ENCODE data around the gene KAT8. TPM values are rescaled to one million over a fixed set of nuclear protein-coding genes. Genes with fewer than 3 reads are reported as not detected.
"Not testable (repeated sequence)": the region's sequence is repeated elsewhere in the genome, so short reads cannot be mapped to it uniquely, and the experiment has no call there.

The KAT8 gene
- total RNA-seq, 2 experiments from 2014 or later, result 114 to 124 TPM

GRCh38 chr16:31134625-31135534, 17.4 kb downstream of the KAT8 start:
- Histone ChIP-seq H3K4me3 (ENCODE audit: low read length) (no peak overlapping the region), H3K9me3 (ENCODE audit: control insufficient read depth in 1 of 2, insufficient read depth in 1 of 2, low read length in 2 of 2) (no peaks in the 10 kb centered on the region), H3K4me1 (ENCODE audit: insufficient read depth, low read length) (no peaks in the 10 kb centered on the region), H3K27me3 (ENCODE audit: control insufficient read depth in 1 of 2, insufficient read depth in 2 of 2, low read length in 2 of 2) (no peaks in the 10 kb centered on the region), H3K27ac (ENCODE audit: low read depth in 1 of 2, low read length in 2 of 2) (no peak overlapping the region), H3K36me3 (ENCODE audit: insufficient read depth, low read length) (peaks cover 23% of the 10 kb centered on the region)
- ChIA-PET POLR2A (interaction anchor here (0.6 to 3.0 kb wide), 4 partner anchors 17 to 578 kb away, joined by 3 to 11 read pairs (median 6); partner anchors contain the start of genes FUS, KAT8, ZNF646 and ZNF668), CTCF (no interaction called here)
- intact Hi-C loops (cut with DNase I, micrococcal nuclease), result no loop called here
- no peaks in the 10 kb centered on the region for H3K9me3 Mint-ChIP-seq
- TF ChIP-seq CTCF (IDR thresholded peaks at IDR 0.05), result no peak
- H3K27me3 Mint-ChIP-seq, result no peaks in the 10 kb centered on the region
- no peaks in the 10 kb centered on the region for H3K4me1 Mint-ChIP-seq (ENCODE audit: low read depth)
- DNase-seq, result no peak
- peaks cover 34% of the 10 kb centered on the region for H3K36me3 Mint-ChIP-seq (ENCODE audit: low read depth)
- no peak overlapping the region for H3K4me3 Mint-ChIP-seq
- no peak for ATAC-seq (ENCODE audit: poor library complexity)
- no peak overlapping the region for H3K27ac Mint-ChIP-seq

DNA sequence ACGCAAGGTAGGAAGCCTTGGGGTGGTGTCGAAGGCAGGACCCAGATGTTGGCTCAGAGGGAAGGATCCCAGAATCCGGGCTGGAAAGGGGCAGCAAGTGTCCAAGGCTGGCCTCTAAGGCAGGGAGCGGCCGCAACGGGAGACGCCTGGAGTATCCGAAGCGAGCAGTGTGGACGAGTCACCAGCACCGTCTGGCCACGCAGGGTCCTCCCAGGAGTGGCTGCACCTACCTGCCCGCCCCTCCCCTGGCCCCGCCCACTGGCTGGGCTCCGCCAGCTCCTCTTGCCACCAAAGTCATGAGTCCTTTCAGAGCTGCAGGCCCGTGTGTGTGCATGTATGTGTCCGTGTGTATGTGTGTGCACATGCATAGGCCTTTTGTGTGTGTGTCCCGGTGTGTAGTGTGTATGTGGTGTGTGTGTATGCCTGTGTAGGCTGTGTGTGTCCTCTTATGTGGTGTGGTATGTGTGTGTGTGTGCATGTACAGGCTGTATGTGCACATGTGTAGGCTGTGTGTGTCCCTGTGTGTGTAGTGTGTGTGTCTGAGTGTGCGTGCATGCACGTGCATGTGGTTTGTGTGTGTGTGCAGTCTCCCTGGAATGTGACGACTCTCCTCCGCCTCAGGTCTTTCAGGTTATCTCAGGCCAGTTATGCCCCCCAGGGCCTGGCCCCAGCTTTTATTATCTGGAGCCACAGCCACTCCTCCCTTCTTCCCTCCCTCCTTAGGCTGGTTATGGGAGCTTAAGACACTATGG, 18.2 kb downstream of the KAT8 start, which contains the start of gene PRSS8:
Gene PRSS8 (minus strand): TSS at position 193 of the 752 bp plus-strand sequence. CDS start 229 bp downstream, outside the sequence.
- ChIA-PET POLR2A (interaction anchor here (0.6 to 3.0 kb wide), 4 partner anchors 18 to 577 kb away, joined by 3 to 11 read pairs (median 6); partner anchors contain the start of genes FUS, KAT8, ZNF646 and ZNF668), CTCF (no interaction called here)
- Mint-ChIP-seq H3K27me3 (no peaks in the 10 kb centered on the region), H3K4me1 (ENCODE audit: low read depth) (no peaks in the 10 kb centered on the region), H3K4me3 (no peak within 1 kb of the TSS), H3K36me3 (ENCODE audit: low read depth) (peaks cover 28% of the 10 kb centered on the region), H3K9me3 (no peaks in the 10 kb centered on the region), H3K27ac (no peak within 1 kb of the TSS)
- DNase-seq, result no peak
- H3K27ac ChIP-seq (ENCODE audit: low read depth in 1 of 2, low read length in 2 of 2), result no peak within 1 kb of the TSS
- no peaks in the 10 kb centered on the region for H3K27me3 ChIP-seq (ENCODE audit: control insufficient read depth in 1 of 2, insufficient read depth in 2 of 2, low read length in 2 of 2)
- intact Hi-C loops (cut with DNase I, micrococcal nuclease), result no loop called here
- no peak within 1 kb of the TSS for H3K4me3 ChIP-seq (ENCODE audit: low read length)
- TF ChIP-seq CTCF (IDR thresholded peaks at IDR 0.05), result no peak
- H3K4me1 ChIP-seq (ENCODE audit: insufficient read depth, low read length), result no peaks in the 10 kb centered on the region
- H3K36me3 ChIP-seq (ENCODE audit: insufficient read depth, low read length), result peaks cover 16% of the 10 kb centered on the region
- H3K9me3 ChIP-seq (ENCODE audit: control insufficient read depth in 1 of 2, insufficient read depth in 1 of 2, low read length in 2 of 2), result no peaks in the 10 kb centered on the region
- no peak for ATAC-seq (ENCODE audit: poor library complexity)

DNA sequence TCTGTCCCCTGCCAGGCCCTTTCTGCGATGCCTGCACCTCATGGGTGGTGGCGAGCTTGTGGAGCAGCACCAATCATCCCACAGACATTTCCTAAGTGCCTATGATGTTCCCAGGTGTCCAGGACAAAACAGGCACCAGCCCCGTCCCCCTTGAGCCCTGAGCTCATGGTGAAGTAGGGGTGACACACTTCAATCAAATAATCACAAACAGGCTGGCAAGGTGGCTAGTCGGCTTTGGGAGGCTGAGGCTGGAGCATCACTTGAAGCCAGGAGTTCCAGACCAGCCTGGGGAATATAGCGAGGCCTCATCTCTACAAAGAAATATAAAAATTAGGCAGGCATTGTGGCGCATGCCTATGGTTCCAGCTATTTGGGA, 18.8 kb downstream of the KAT8 start:
- H3K27ac Mint-ChIP-seq, result no peak overlapping the region
- Histone ChIP-seq H3K4me1 (ENCODE audit: insufficient read depth, low read length) (peaks cover under 1% of the 10 kb centered on the region), H3K4me3 (ENCODE audit: low read length) (no peak overlapping the region), H3K9me3 (ENCODE audit: control insufficient read depth in 1 of 2, insufficient read depth in 1 of 2, low read length in 2 of 2) (no peaks in the 10 kb centered on the region), H3K27ac (ENCODE audit: low read depth in 1 of 2, low read length in 2 of 2) (no peak overlapping the region), H3K27me3 (ENCODE audit: control insufficient read depth in 1 of 2, insufficient read depth in 2 of 2, low read length in 2 of 2) (no peaks in the 10 kb centered on the region), H3K36me3 (ENCODE audit: insufficient read depth, low read length) (peaks cover 10% of the 10 kb centered on the region)
- no peaks in the 10 kb centered on the region for H3K9me3 Mint-ChIP-seq
- TF ChIP-seq CTCF (IDR thresholded peaks at IDR 0.05), result no peak
- DNase-seq (no peak), ATAC-seq (ENCODE audit: poor library complexity) (no peak)
- H3K4me1 Mint-ChIP-seq (ENCODE audit: low read depth), result no peaks in the 10 kb centered on the region
- H3K36me3 Mint-ChIP-seq (ENCODE audit: low read depth), result peaks cover 22% of the 10 kb centered on the region
- no peak overlapping the region for H3K4me3 Mint-ChIP-seq
- intact Hi-C loops (cut with DNase I, micrococcal nuclease), result no loop called here
- ChIA-PET POLR2A (interaction anchor here (1.6 to 3.0 kb wide), 3 partner anchors 19 to 62 kb away, joined by 4 to 11 read pairs (median 8); partner anchors contain the start of genes FUS, KAT8, ZNF646 and ZNF668), CTCF (no interaction called here)
- no peaks in the 10 kb centered on the region for H3K27me3 Mint-ChIP-seq

- peaks cover 19% of the 10 kb centered on the region for H3K36me3 Mint-ChIP-seq (ENCODE audit: low read depth)
- intact Hi-C loops (cut with DNase I, micrococcal nuclease); H3K9me3 ChIP-seq (ENCODE audit: control insufficient read depth in 1 of 2, insufficient read depth in 1 of 2, low read length in 2 of 2); H3K27ac ChIP-seq (ENCODE audit: low read depth in 1 of 2, low read length in 2 of 2); H3K27me3 ChIP-seq (ENCODE audit: control insufficient read depth in 1 of 2, insufficient read depth in 2 of 2, low read length in 2 of 2); H3K4me3 ChIP-seq (ENCODE audit: low read length); H3K27me3 Mint-ChIP-seq; H3K36me3 ChIP-seq (ENCODE audit: insufficient read depth, low read length); H3K4me1 ChIP-seq (ENCODE audit: insufficient read depth, low read length); H3K4me3 Mint-ChIP-seq; H3K4me1 Mint-ChIP-seq (ENCODE audit: low read depth); ATAC-seq (ENCODE audit: poor library complexity); H3K9me3 Mint-ChIP-seq; CTCF ChIA-PET; H3K27ac Mint-ChIP-seq; DNase-seq: not testable (repeated sequence)
- POLR2A ChIA-PET, result interaction anchor here (2.1 to 3.0 kb wide), 2 partner anchors 19 to 43 kb away, joined by 8 to 11 read pairs; partner anchors contain the start of genes FUS and KAT8
These were observed 19.5 kb downstream of the KAT8 start for GRCh38 chr16:31136822-31137499.

Measured in CD4-positive, alpha-beta T cell (primary cell).